Bronchial epithelial cell (primary cell): ENCODE data around the gene MAP7D1. TPM values are rescaled to one million over a fixed set of nuclear protein-coding genes. Genes with fewer than 3 reads are reported as not detected.
A peak's percentile ranks its signal among the peaks of the same experiment; 100 is the strongest.
"Not testable (repeated sequence)": the region's sequence is repeated elsewhere in the genome, so short reads cannot be mapped to it uniquely, and the experiment has no call there.

ENCODE experiments used
- DNase-seq: peaks from one replicate; pipeline ENCODE4 v3.0.0-alpha.2; 2010; ENCODE audit warnings: low read depth
- FAIRE-seq: peaks from 2 replicates; lab custom pipeline; 2011; peaks lifted over from hg19 to GRCh38; lab: Jason Lieb, UNC
- H3K27me3 ChIP-seq: 2 replicates; pipeline ENCODE4 v1.5.1; 2011; ENCODE audit warnings: low read length; ENCODE audit not compliant: control insufficient read depth, insufficient read depth
- H3K36me3 ChIP-seq: 2 replicates; pipeline ENCODE4 v1.5.1; 2011; ENCODE audit warnings: low read length; ENCODE audit not compliant: control insufficient read depth, insufficient read depth
- H3K4me3 ChIP-seq: 2 replicates; pipeline ENCODE4 v1.5.1; 2011; ENCODE audit warnings: mild to moderate bottlenecking, low read depth, low read length, control low read depth
- CTCF ChIP-seq: IDR thresholded peaks from 2 replicates; pipeline ENCODE4 v1.5.1; 2011; ENCODE audit warnings: mild to moderate bottlenecking, moderate library complexity, low read length, control low read depth, inconsistent platforms; ENCODE audit not compliant: insufficient read depth, severe bottlenecking
- total RNA-seq: library from RNA; depleted of rRNA; stranded (reverse); fragments of >200 nt; gene quantifications from 2 replicates; pipeline ENCODE4 v1.2.1, GENCODE V29; 2014

The MAP7D1 gene
- total RNA-seq, 1 donor from 2014 or later: 54.5 TPM

GRCh38 chr1:36222481-36223380 lies 66.8 kb downstream of the MAP7D1 start:
- Histone ChIP-seq H3K4me3 (peak overlapping the region; percentile 44), H3K27me3 (no peaks in the 10 kb centered on the region), H3K36me3 (peaks cover 3% of the 10 kb centered on the region)
- no peak for TF ChIP-seq CTCF
- no peak for DNase-seq
- no peak for FAIRE-seq

- Histone ChIP-seq H3K27me3 (no peaks in the 10 kb centered on the region), H3K36me3 (peaks cover 3% of the 10 kb centered on the region), H3K4me3 (peak overlapping the region; percentile 44)
- peak; percentile 45 for DNase-seq
- no peak for TF ChIP-seq CTCF
- FAIRE-seq: no peak
Measured at GRCh38 chr1:36223381-36223995, 67.5 kb downstream of the MAP7D1 start.

GRCh38 chr1:36223996-36224536 lies 68.1 kb downstream of the MAP7D1 start, which contains the start of gene THRAP3:
Gene THRAP3, plus strand, starts transcription at chr1:36224443. Its CDS starts 58,121 bp downstream, at chr1:36282564.
- DNase-seq: peak; percentile 97
- FAIRE-seq: no peak
- Histone ChIP-seq H3K4me3 (peak within 1 kb of the TSS; percentile 91), H3K36me3 (peaks cover 3% of the 10 kb centered on the region), H3K27me3 (no peaks in the 10 kb centered on the region)
- TF ChIP-seq CTCF: no peak

- peak; percentile 76 for DNase-seq
- FAIRE-seq: no peak
- Histone ChIP-seq H3K4me3 (peak overlapping the region; percentile 91), H3K36me3 (peaks cover 3% of the 10 kb centered on the region), H3K27me3 (no peaks in the 10 kb centered on the region)
- peak; percentile 43 for TF ChIP-seq CTCF
Measured at GRCh38 chr1:36224537-36225282, 68.8 kb downstream of the MAP7D1 start.

- FAIRE-seq: no peak
- H3K36me3 ChIP-seq: peaks cover 3% of the 10 kb centered on the region
- no peak for DNase-seq
- peak overlapping the region; percentile 91 for H3K4me3 ChIP-seq
- no peak for TF ChIP-seq CTCF
- H3K27me3 ChIP-seq: no peaks in the 10 kb centered on the region
Measured at GRCh38 chr1:36225283-36225899, 69.4 kb downstream of the MAP7D1 start.

- not testable (repeated sequence) for H3K36me3 ChIP-seq, DNase-seq, FAIRE-seq, H3K4me3 ChIP-seq, H3K27me3 ChIP-seq
Measured at GRCh38 chr1:36230279-36230678, 74.3 kb downstream of the MAP7D1 start.
